ENCODE results near the gene DDX25.

The DDX25 gene

DNA sequence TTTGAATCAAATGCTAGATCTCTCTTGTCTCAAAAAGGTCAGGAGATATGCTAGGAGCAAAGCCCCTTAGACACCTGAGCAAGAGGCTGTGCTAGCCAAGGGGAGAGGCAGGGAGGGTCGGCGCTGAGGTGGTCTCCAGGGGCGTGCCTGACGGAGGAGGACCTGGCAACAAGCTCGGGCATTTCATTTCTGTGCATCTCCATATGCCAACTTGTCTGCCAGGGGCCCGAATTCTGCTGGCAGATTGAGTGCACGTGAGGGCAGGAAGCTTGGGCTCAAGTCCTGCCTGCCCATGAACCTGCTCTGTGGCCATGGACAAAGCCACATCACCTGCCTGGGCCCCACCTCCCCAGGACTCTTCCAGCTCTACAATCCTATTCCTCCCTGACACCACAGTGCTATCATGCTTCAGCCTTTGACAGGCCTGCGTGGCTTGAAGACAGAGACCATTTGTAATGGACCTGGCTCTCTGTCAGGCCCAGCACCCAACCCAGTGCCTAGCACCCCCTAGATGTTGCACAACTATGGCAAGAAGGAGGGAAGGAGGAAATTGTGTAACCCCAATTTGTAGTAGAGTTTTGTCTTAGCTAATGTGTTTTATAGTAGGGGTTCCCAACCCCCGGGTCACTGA is 25.3 kb downstream of the DDX25 start:
- Histone ChIP-seq H3K18ac (ENCODE audit: low read length) (peak overlapping the region; percentile 32), H3K79me1 (ENCODE audit: low read depth, low read length) (no peaks in the 10 kb centered on the region), H3K27me3 (ENCODE audit: control insufficient read depth in 3 of 3, insufficient read depth in 3 of 3, low read depth in 1 of 3, low read length in 3 of 3) (peaks cover 0 to 24% (median 0%) of the 10 kb centered on the region in 3 experiments), H3K9ac (ENCODE audit: low read depth, low read length, poor library complexity) (no peak overlapping the region), H4K91ac (ENCODE audit: low read depth, low read length, poor library complexity) (no peak overlapping the region), H3K9me3 (replicated peaks in 1 of 2; ENCODE audit: control insufficient read depth in 2 of 2, insufficient read depth in 1 of 2, low read depth in 1 of 2, low read length in 2 of 2) (peaks cover 0 to under 1% of the 10 kb centered on the region in 2 donors), H3K14ac (ENCODE audit: low read length) (no peak overlapping the region), H2BK5ac (ENCODE audit: low read length) (no peak overlapping the region), H4K8ac (ENCODE audit: low read depth, low read length) (no peak overlapping the region), H3K4ac (ENCODE audit: low read length) (no peak overlapping the region), H2AK5ac (ENCODE audit: low read depth, low read length) (no peak overlapping the region), H3K4me3 (ENCODE audit: low read length in 2 of 2) (no peak overlapping the region), H2BK15ac (ENCODE audit: low read length) (no peak overlapping the region), H3K4me1 (ENCODE audit: control insufficient read depth in 2 of 2, insufficient read depth in 1 of 2, low read depth in 1 of 2, low read length in 2 of 2) (peaks cover 2 to 5% of the 10 kb centered on the region in 2 donors), H3K36me3 (replicated peaks in 1 of 2; ENCODE audit: control insufficient read depth in 2 of 2, insufficient read depth in 2 of 2, low read length in 2 of 2) (no peaks in the 10 kb centered on the region), H2BK12ac (ENCODE audit: low read length) (no peak overlapping the region), H3K27ac (replicated peaks; ENCODE audit: low read length) (no peak overlapping the region), H3K4me2 (ENCODE audit: insufficient read depth, low read length, poor library complexity, severe bottlenecking) (no peak overlapping the region), H2AFZ (ENCODE audit: low read length) (no peak overlapping the region), H2BK120ac (ENCODE audit: low read depth, low read length) (no peak overlapping the region), H3K23ac (ENCODE audit: low read depth, low read length, poor library complexity) (no peak overlapping the region)
- DNase-seq (ENCODE audit: low spot score): no peak
- no CpG with 5 or more reads among the region's 9 CpGs for WGBS, 2 donors (ENCODE audit: extremely low coverage in 2 of 2, insufficient read length in 2 of 2, insufficient replicate concordance in 1 of 2)

- Histone ChIP-seq H2BK15ac (ENCODE audit: low read length) (no peak overlapping the region), H4K8ac (ENCODE audit: low read depth, low read length) (no peak overlapping the region), H3K14ac (ENCODE audit: low read length) (no peak overlapping the region), H3K23ac (ENCODE audit: low read depth, low read length, poor library complexity) (no peak overlapping the region), H2AFZ (ENCODE audit: low read length) (no peak overlapping the region), H3K4me1 (ENCODE audit: control insufficient read depth in 2 of 2, insufficient read depth in 1 of 2, low read depth in 1 of 2, low read length in 2 of 2) (peaks cover 2 to 5% of the 10 kb centered on the region in 2 donors), H3K4me3 (ENCODE audit: low read length in 2 of 2) (no peak overlapping the region), H4K91ac (ENCODE audit: low read depth, low read length, poor library complexity) (no peak overlapping the region), H3K79me1 (ENCODE audit: low read depth, low read length) (no peaks in the 10 kb centered on the region), H3K27ac (replicated peaks; ENCODE audit: low read length) (no peak overlapping the region), H3K27me3 (ENCODE audit: control insufficient read depth in 3 of 3, insufficient read depth in 3 of 3, low read depth in 1 of 3, low read length in 3 of 3) (peaks cover 0 to 20% (median 0%) of the 10 kb centered on the region in 3 experiments), H3K4ac (ENCODE audit: low read length) (no peak overlapping the region), H2AK5ac (ENCODE audit: low read depth, low read length) (no peak overlapping the region), H2BK5ac (ENCODE audit: low read length) (no peak overlapping the region), H3K9me3 (replicated peaks in 1 of 2; ENCODE audit: control insufficient read depth in 2 of 2, insufficient read depth in 1 of 2, low read depth in 1 of 2, low read length in 2 of 2) (peaks cover 0 to 2% of the 10 kb centered on the region in 2 donors), H3K36me3 (replicated peaks in 1 of 2; ENCODE audit: control insufficient read depth in 2 of 2, insufficient read depth in 2 of 2, low read length in 2 of 2) (no peaks in the 10 kb centered on the region), H3K4me2 (ENCODE audit: insufficient read depth, low read length, poor library complexity, severe bottlenecking) (no peak overlapping the region), H2BK120ac (ENCODE audit: low read depth, low read length) (no peak overlapping the region), H3K9ac (ENCODE audit: low read depth, low read length, poor library complexity) (no peak overlapping the region), H2BK12ac (ENCODE audit: low read length) (no peak overlapping the region), H3K18ac (ENCODE audit: low read length) (no peak overlapping the region)
- DNase-seq (ENCODE audit: low spot score): no peak
- WGBS, 2 donors (ENCODE audit: extremely low coverage in 2 of 2, insufficient read length in 2 of 2, insufficient replicate concordance in 1 of 2): no CpG with 5 or more reads among the region's 11 CpGs
These were observed 25.8 kb downstream of the DDX25 start for GRCh38 chr11:125930076-125930450.

GRCh38 chr11:125931116-125931515 is 26.8 kb downstream of the DDX25 start:
- WGBS, 2 donors (ENCODE audit: extremely low coverage in 2 of 2, insufficient read length in 2 of 2, insufficient replicate concordance in 1 of 2): no CpG with 5 or more reads among the region's 3 CpGs
- no peak overlapping the region for H3K23ac ChIP-seq (ENCODE audit: low read depth, low read length, poor library complexity)
- H2AK5ac ChIP-seq (ENCODE audit: low read depth, low read length): no peak overlapping the region
- no peak overlapping the region for H2BK15ac ChIP-seq (ENCODE audit: low read length)
- H3K27ac ChIP-seq (replicated peaks; ENCODE audit: low read length): no peak overlapping the region
- no peak overlapping the region for H3K4me3 ChIP-seq (ENCODE audit: low read length in 2 of 2)
- peaks cover 0 to 5% of the 10 kb centered on the region in 2 donors for H3K4me1 ChIP-seq (ENCODE audit: control insufficient read depth in 2 of 2, insufficient read depth in 1 of 2, low read depth in 1 of 2, low read length in 2 of 2)
- no peak overlapping the region for H3K14ac ChIP-seq (ENCODE audit: low read length)
- no peak overlapping the region for H2BK120ac ChIP-seq (ENCODE audit: low read depth, low read length)
- H2BK12ac ChIP-seq (ENCODE audit: low read length): no peak overlapping the region
- no peaks in the 10 kb centered on the region for H3K79me1 ChIP-seq (ENCODE audit: low read depth, low read length)
- H3K9me3 ChIP-seq (replicated peaks in 1 of 2; ENCODE audit: control insufficient read depth in 2 of 2, insufficient read depth in 1 of 2, low read depth in 1 of 2, low read length in 2 of 2): peaks cover 0 to 2% of the 10 kb centered on the region in 2 donors
- no peak overlapping the region for H3K4ac ChIP-seq (ENCODE audit: low read length)
- H3K27me3 ChIP-seq (ENCODE audit: control insufficient read depth in 3 of 3, insufficient read depth in 3 of 3, low read depth in 1 of 3, low read length in 3 of 3): peaks cover 0 to 13% (median 0%) of the 10 kb centered on the region in 3 experiments
- no peak overlapping the region for H2BK5ac ChIP-seq (ENCODE audit: low read length)
- H3K4me2 ChIP-seq (ENCODE audit: insufficient read depth, low read length, poor library complexity, severe bottlenecking): no peak overlapping the region
- no peak overlapping the region for H3K18ac ChIP-seq (ENCODE audit: low read length)
- H2AFZ ChIP-seq (ENCODE audit: low read length): no peak overlapping the region
- H3K9ac ChIP-seq (ENCODE audit: low read depth, low read length, poor library complexity): no peak overlapping the region
- DNase-seq (ENCODE audit: low spot score): no peak
- H3K36me3 ChIP-seq (replicated peaks in 1 of 2; ENCODE audit: control insufficient read depth in 2 of 2, insufficient read depth in 2 of 2, low read length in 2 of 2): no peaks in the 10 kb centered on the region
- no peak overlapping the region for H4K8ac ChIP-seq (ENCODE audit: low read depth, low read length)
- H4K91ac ChIP-seq (ENCODE audit: low read depth, low read length, poor library complexity): no peak overlapping the region

GRCh38 chr11:125931668-125932067 is 27.4 kb downstream of the DDX25 start:
- H2BK15ac ChIP-seq (ENCODE audit: low read length): no peak overlapping the region

More at GRCh38 chr11:125931668-125932067, 27.4 kb downstream of the DDX25 start:
- DNase-seq (ENCODE audit: low spot score): no peak
- H2BK120ac ChIP-seq (ENCODE audit: low read depth, low read length): no peak overlapping the region
- H4K8ac ChIP-seq (ENCODE audit: low read depth, low read length): no peak overlapping the region
- H3K27me3 ChIP-seq (ENCODE audit: control insufficient read depth in 3 of 3, insufficient read depth in 3 of 3, low read depth in 1 of 3, low read length in 3 of 3): peaks cover 0 to 13% (median 0%) of the 10 kb centered on the region in 3 experiments
- no peak overlapping the region for H2BK12ac ChIP-seq (ENCODE audit: low read length)
- H3K79me1 ChIP-seq (ENCODE audit: low read depth, low read length): no peaks in the 10 kb centered on the region
- no peak overlapping the region for H3K23ac ChIP-seq (ENCODE audit: low read depth, low read length, poor library complexity)
- H3K9me3 ChIP-seq (replicated peaks in 1 of 2; ENCODE audit: control insufficient read depth in 2 of 2, insufficient read depth in 1 of 2, low read depth in 1 of 2, low read length in 2 of 2): peaks cover 0 to 2% of the 10 kb centered on the region in 2 donors
- no peak overlapping the region for H3K27ac ChIP-seq (replicated peaks; ENCODE audit: low read length)
- no peak overlapping the region for H3K18ac ChIP-seq (ENCODE audit: low read length)
- H4K91ac ChIP-seq (ENCODE audit: low read depth, low read length, poor library complexity): no peak overlapping the region
- no peak overlapping the region for H2BK5ac ChIP-seq (ENCODE audit: low read length)
- no peak overlapping the region for H3K14ac ChIP-seq (ENCODE audit: low read length)
- no peak overlapping the region for H3K4ac ChIP-seq (ENCODE audit: low read length)
- H3K4me2 ChIP-seq (ENCODE audit: insufficient read depth, low read length, poor library complexity, severe bottlenecking): no peak overlapping the region
- peaks cover 0 to 5% of the 10 kb centered on the region in 2 donors for H3K4me1 ChIP-seq (ENCODE audit: control insufficient read depth in 2 of 2, insufficient read depth in 1 of 2, low read depth in 1 of 2, low read length in 2 of 2)
- no peaks in the 10 kb centered on the region for H3K36me3 ChIP-seq (replicated peaks in 1 of 2; ENCODE audit: control insufficient read depth in 2 of 2, insufficient read depth in 2 of 2, low read length in 2 of 2)
- H3K9ac ChIP-seq (ENCODE audit: low read depth, low read length, poor library complexity): no peak overlapping the region
- H2AFZ ChIP-seq (ENCODE audit: low read length): no peak overlapping the region
- H3K4me3 ChIP-seq (ENCODE audit: low read length in 2 of 2): no peak overlapping the region
- no CpG with 5 or more reads among the region's 6 CpGs for WGBS, 2 donors (ENCODE audit: extremely low coverage in 2 of 2, insufficient read length in 2 of 2, insufficient replicate concordance in 1 of 2)
- H2AK5ac ChIP-seq (ENCODE audit: low read depth, low read length): no peak overlapping the region
